Measurements from ENCODE around the gene CTNNA3.

Gene CTNNA3

DNA sequence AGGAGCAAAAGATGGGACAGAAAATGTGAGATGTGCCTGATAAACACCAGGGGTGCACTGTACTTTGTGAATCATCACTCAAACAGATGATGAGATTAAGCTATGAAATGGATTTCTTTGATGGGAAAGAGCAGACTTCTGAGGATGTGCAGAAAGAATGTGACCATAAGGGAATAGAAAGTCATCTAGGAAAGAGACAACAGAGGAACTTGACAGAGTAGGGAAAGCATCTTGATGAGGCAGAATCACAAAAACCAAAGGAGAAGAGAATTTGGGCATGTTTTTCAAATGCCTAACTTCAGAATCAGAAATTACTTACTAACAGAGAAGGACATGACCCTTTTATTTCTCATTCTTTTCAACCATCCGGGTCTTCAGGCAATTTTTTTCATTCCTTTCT, 852.6 kb downstream of the CTNNA3 start:
- DNase-seq: no peak

- DNase-seq: no peak
Measured at GRCh38 chr10:66842867-66843266, 853.1 kb downstream of the CTNNA3 start.

DNA sequence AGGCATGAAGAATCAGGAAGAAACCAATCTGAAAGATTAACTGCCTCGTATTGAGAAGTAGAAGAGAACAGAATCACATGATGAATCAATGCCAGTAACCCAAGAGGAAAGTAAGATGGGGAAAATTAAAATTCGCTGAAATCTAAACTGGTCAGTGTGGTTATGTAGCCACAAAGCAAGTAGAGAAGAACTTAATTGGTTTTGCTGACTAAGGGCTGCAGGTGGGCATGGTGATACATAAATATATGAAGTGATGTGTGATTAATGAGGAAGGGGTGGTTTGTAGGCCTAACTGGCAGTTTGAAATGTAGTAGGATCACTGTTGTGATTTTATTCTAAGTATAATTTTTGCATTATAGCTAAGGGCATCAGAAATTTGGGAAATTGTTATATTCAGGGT, 853.6 kb downstream of the CTNNA3 start:
- no peak for DNase-seq

DNA sequence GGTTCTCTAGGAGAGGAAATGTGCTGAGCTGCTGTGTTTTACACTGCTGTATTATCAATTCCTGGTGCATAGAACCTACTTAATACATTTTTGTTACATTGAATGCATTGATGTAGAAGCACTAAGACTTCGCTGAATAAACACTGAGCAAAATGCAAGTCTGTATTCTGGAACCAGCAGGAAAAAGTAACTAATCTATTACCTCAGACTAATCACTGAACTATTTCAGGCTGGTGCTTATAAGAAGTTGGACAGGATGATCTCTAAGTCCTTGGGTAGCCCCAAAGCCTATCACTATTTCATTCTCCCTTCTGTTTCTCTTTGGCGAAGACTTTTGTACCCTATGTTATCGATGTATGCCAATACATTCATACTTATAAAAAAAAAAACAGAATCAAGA, 857.3 kb downstream of the CTNNA3 start:
- no peak for DNase-seq

GRCh38 chr10:66837990-66838389, 858.0 kb downstream of the CTNNA3 start:
- no peak for DNase-seq

DNA sequence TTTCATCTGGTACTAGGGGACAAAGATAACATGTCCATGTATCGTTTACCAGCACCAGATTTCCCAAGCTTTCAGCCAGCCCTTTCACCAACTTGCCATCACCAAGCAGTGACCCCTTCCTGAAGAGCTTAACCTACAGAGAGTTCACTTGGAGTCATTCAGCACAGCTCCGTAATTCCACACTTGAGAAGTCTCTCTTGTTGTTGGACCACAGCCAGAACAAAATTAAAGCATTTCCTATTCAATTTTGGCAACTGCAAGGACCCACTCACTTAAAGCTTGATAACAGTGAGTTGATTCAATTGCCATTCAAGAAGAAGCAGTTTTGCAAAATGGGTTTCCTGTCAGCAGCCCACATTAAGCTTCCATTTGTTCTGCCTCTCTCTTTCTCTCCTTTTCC, 858.7 kb downstream of the CTNNA3 start:
- no peak for DNase-seq

GRCh38 chr10:66836771-66837170, 859.2 kb downstream of the CTNNA3 start:
- DNase-seq: no peak

- DNase-seq: no peak
Measured at GRCh38 chr10:66836057-66836456, 859.9 kb downstream of the CTNNA3 start.

DNA sequence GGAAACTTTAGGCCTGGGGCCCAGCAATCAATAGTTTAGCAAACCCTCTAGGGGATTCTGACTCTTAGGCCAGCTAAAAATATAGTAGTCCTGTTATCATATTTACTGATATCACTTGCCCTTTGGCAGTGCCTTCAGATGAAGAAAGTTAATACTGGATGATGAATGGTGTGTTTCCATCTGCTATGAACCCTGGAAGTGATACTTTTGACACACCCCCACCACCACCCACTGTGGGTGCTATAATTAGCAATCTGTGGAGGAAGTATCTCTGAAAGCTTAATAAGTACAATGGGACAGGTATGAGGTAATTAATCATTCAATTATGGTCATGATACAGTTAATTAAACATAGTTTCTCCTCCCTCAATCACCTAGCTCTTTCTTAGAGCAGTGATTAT, 860.6 kb downstream of the CTNNA3 start:
- no peak for DNase-seq

GRCh38 chr10:66834802-66835201, 861.2 kb downstream of the CTNNA3 start:
- no peak for DNase-seq

DNA sequence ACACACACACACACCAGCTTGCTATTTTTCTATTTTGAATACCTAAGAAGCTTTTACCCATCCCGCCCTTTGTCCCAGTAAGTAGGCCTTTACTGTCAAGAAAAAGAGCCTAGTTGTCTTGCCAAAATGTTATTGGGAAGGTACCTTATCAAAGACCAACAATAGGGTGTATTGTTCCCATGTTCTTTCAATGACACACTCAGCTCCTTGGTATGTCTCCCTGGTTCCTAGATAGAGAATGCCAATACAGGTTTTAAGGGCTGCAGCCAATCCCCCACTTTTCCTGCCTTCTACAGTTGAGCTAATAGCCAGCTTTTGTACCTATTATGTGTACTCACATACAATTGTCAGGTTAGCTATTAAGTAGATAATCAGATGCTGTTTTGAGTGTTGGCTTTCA, 862.1 kb downstream of the CTNNA3 start:
- no peak for DNase-seq

- DNase-seq: no peak
Measured at GRCh38 chr10:66832781-66833422, 863.1 kb downstream of the CTNNA3 start.

GRCh38 chr10:66828957-66829356, 867.0 kb downstream of the CTNNA3 start:
- no peak for DNase-seq

DNA sequence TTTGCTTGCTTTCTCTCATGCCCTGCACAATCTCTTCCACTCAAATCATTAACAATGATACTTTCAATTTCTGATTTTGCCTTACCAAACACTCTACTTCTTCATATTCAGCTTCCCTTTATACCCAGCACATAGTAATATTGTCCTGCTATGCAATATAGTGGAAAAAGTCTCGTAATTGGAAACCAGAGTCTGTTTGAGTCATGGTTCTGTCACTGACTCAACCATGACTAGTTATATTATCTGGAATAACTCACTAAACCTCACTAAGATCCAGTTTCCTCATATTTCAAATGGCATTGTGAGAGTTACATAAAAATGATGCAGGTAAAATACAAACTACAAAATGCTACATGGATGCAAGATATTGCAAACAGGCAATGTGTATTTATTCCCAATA, 868.6 kb downstream of the CTNNA3 start:
- no peak for DNase-seq

DNA sequence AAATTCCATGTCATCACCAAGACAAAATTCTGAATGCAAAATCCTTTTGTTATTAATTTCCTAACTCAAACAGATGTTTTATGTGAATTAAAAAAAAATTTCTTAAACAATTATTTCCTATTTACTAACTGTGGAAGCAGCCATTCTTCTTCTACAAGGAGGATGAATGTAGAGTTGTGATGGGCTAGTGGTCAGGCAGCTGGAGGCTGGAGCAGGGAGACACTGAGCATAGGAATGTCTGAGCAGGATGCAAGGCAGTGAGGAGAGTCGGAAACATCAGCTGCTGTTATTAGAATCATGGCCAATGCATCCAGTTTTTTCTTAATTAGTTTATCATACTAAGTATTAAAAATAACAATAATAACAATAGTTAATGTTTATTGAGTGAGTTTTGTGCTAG, 872.7 kb downstream of the CTNNA3 start:
- DNase-seq: no peak

- DNase-seq: no peak
Measured at GRCh38 chr10:66822801-66823200, 873.2 kb downstream of the CTNNA3 start.

GRCh38 chr10:66819691-66820090, 876.3 kb downstream of the CTNNA3 start:
- no peak for DNase-seq

GRCh38 chr10:66813122-66813521, 882.9 kb downstream of the CTNNA3 start:
- DNase-seq: no peak

DNA sequence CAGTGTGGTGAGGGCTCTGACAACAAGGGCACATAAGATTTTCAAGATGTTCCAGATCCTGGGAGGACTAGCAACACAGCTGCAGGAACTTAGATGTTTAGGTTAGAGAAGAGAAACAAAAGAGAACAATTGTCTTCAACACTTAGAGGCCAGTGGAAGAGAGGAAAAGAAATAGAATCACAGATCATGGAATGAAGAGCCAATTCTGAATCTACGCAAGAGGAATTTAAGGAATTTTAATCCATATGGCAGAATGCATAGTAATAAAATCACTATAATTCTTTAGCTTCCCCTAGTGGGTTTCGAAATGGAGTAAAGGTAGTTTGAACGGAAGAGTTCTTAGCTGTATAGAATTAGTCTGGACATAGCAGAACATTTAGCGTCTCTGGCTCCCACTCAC, 884.8 kb downstream of the CTNNA3 start:
- DNase-seq: no peak

DNA sequence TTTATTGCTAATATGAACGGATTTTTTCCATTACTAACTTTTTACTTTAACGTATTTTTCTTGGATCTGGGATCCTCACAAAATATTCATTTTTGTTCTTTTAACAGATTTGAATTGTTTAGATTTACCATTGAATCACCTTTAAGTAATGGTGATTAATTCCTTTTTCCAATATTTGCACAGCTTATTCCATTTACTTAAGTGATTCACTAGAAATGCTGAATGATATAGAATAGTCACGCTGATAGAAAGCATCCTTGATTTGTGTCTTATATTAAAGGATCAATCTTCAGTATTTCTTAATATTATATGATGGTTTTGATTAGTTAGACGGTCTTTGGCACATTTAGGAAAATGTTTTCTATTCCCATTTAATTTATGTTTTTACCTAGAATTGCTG, 886.6 kb downstream of the CTNNA3 start:
- no peak for DNase-seq

- DNase-seq: no peak
Measured at GRCh38 chr10:66805612-66806011, 890.4 kb downstream of the CTNNA3 start.

- DNase-seq: no peak
Measured at GRCh38 chr10:66804962-66805361, 891.0 kb downstream of the CTNNA3 start.

DNA sequence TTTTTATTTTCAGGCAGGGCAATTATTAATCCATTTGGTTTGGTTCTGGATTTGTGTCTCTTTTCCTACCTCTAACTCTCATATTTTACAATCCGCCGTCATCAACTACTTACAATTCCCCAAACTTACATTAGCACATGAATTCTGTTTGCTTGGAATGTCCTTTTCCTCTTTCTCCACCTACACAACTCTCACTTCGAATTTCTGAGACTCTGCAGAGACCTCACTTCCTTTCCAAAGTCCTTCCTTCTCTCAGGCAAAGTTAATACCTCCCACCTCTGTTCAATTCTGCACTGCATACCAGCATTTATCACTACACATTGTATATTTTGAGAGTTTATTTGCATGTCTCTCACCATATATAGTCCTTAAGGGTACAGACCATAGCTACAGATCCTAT, 892.8 kb downstream of the CTNNA3 start:
- DNase-seq: no peak

- DNase-seq: no peak
Measured at GRCh38 chr10:66799474-66799873, 896.5 kb downstream of the CTNNA3 start.

DNA sequence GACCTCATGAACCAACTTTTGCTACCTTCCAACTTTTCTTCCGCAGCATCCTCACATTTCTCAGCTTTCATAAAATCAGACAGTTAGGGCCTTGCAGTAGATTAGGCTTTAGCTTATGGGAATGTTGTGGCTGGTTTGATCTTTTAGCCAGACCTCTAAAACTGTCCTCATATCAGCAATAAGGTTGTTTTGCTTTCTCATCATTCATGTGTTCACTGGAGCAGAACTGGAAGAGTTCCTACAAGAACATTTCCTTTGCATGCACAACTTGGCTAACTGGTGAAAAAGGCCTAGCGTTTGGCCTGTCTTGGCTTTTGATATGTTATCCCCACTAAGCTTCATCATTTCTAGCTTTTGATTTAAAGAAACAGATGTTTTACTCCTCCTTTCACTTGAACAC, 900.1 kb downstream of the CTNNA3 start:
- DNase-seq: no peak

- DNase-seq: no peak
Measured at GRCh38 chr10:66792441-66792840, 903.6 kb downstream of the CTNNA3 start.

Measured in activated T-cell treated with anti-CD3 and anti-CD28 coated beads, Interleukin-2, amount 50 U/mL, for 1 hour (primary cell).